Peyer's patch (tissue), 4 donors: ENCODE results near the gene SPATA31E1.

Source experiments
- CTCF ChIP-seq, 6 experiments: fragments of 450-650 bp in 4 of 6; fragments of 200-600 bp in 2 of 6; sonication (generic) in 1 of 6; IDR thresholded peaks; one replicate each; pipeline ENCODE4 v1.5.1; 2017 to 2019; ENCODE audit warnings: antibody characterized with exemption in 6 of 6, mild to moderate bottlenecking in 3 of 6, moderate library complexity in 1 of 6
- POLR2A ChIP-seq, 2 donors: fragments of 450-650 bp; IDR thresholded peaks; one replicate each; pipeline ENCODE4 v1.5.1; 2017; ENCODE audit warnings: antibody characterized with exemption in 2 of 2, mild to moderate bottlenecking in 2 of 2, moderate library complexity in 2 of 2

- no peak for TF ChIP-seq CTCF (IDR thresholded peaks at IDR 0.05)
- no peak for TF ChIP-seq POLR2A (IDR thresholded peaks at IDR 0.05)
These were observed 32.3 kb upstream of the SPATA31E1 start for GRCh38 chr9:87850391-87850790.
